ENCODE measurements around the gene BIN1. TPM values are rescaled to one million over a fixed set of nuclear protein-coding genes. Genes with fewer than 3 reads are reported as not detected.

BIN1 gene
- total RNA-seq, 1 experiment from 2014 or later = 14.2 TPM

- no peak for DNase-seq (ENCODE audit: low spot score)
- in situ Hi-C loops (cut with HindIII; ENCODE audit: low sequenced_read_pairs) = no loop called here
Observed at GRCh38 chr2:127015106-127015910, 91.6 kb downstream of the BIN1 start.

GRCh38 chr2:127014630-127015029, 92.3 kb downstream of the BIN1 start:
- in situ Hi-C loops (cut with HindIII; ENCODE audit: low sequenced_read_pairs) = no loop called here
- no peak for DNase-seq (ENCODE audit: low spot score)

GRCh38 chr2:127014224-127014623, 92.7 kb downstream of the BIN1 start:
- no peak for DNase-seq (ENCODE audit: low spot score)
- in situ Hi-C loops (cut with HindIII; ENCODE audit: low sequenced_read_pairs) = no loop called here

GRCh38 chr2:127012868-127013267, 94.1 kb downstream of the BIN1 start:
- DNase-seq (ENCODE audit: low spot score) = no peak
- in situ Hi-C loops (cut with HindIII; ENCODE audit: low sequenced_read_pairs) = no loop called here

GRCh38 chr2:127012215-127012614, 94.7 kb downstream of the BIN1 start:
- no peak for DNase-seq (ENCODE audit: low spot score)
- in situ Hi-C loops (cut with HindIII; ENCODE audit: low sequenced_read_pairs) = no loop called here

- no peak for DNase-seq (ENCODE audit: low spot score)
- in situ Hi-C loops (cut with HindIII; ENCODE audit: low sequenced_read_pairs) = no loop called here
Observed at GRCh38 chr2:127011796-127012195, 95.2 kb downstream of the BIN1 start.

- in situ Hi-C loops (cut with HindIII; ENCODE audit: low sequenced_read_pairs) = no loop called here
- DNase-seq (ENCODE audit: low spot score) = no peak
Observed at GRCh38 chr2:127011231-127011661, 95.7 kb downstream of the BIN1 start.

GRCh38 chr2:127008265-127009015, 98.5 kb downstream of the BIN1 start:
- in situ Hi-C loops (cut with HindIII; ENCODE audit: low sequenced_read_pairs) = no loop called here

GRCh38 chr2:127007652-127008051, 99.3 kb downstream of the BIN1 start:
- in situ Hi-C loops (cut with HindIII; ENCODE audit: low sequenced_read_pairs) = no loop called here
- no peak for DNase-seq (ENCODE audit: low spot score)

More at GRCh38 chr2:127008265-127009015, 98.5 kb downstream of the BIN1 start:
- no peak for DNase-seq (ENCODE audit: low spot score)

- no peak for DNase-seq (ENCODE audit: low spot score)
- in situ Hi-C loops (cut with HindIII; ENCODE audit: low sequenced_read_pairs) = no loop called here
Observed at GRCh38 chr2:127006962-127007361, 100.0 kb downstream of the BIN1 start.

GRCh38 chr2:127004893-127005600, 101.9 kb downstream of the BIN1 start:
- in situ Hi-C loops (cut with HindIII; ENCODE audit: low sequenced_read_pairs) = no loop called here
- DNase-seq (ENCODE audit: low spot score) = no peak

- no peak for DNase-seq (ENCODE audit: low spot score)
- in situ Hi-C loops (cut with HindIII; ENCODE audit: low sequenced_read_pairs) = no loop called here
Observed at GRCh38 chr2:127003070-127003800, 103.7 kb downstream of the BIN1 start.

GRCh38 chr2:127001751-127002150, 105.2 kb downstream of the BIN1 start:
- in situ Hi-C loops (cut with HindIII; ENCODE audit: low sequenced_read_pairs) = no loop called here

GRCh38 chr2:127000937-127001336, 106.0 kb downstream of the BIN1 start:
- no peak for DNase-seq (ENCODE audit: low spot score)
- in situ Hi-C loops (cut with HindIII; ENCODE audit: low sequenced_read_pairs) = no loop called here

More at GRCh38 chr2:127001751-127002150, 105.2 kb downstream of the BIN1 start:
- DNase-seq (ENCODE audit: low spot score) = no peak

- in situ Hi-C loops (cut with HindIII; ENCODE audit: low sequenced_read_pairs) = no loop called here
- no peak for DNase-seq (ENCODE audit: low spot score)
Observed at GRCh38 chr2:127000194-127000593, 106.8 kb downstream of the BIN1 start.

GRCh38 chr2:126999106-126999756, 107.7 kb downstream of the BIN1 start:
- in situ Hi-C loops (cut with HindIII; ENCODE audit: low sequenced_read_pairs) = no loop called here
- DNase-seq (ENCODE audit: low spot score) = no peak

GRCh38 chr2:126998486-126998885, 108.5 kb downstream of the BIN1 start:
- DNase-seq (ENCODE audit: low spot score) = no peak
- in situ Hi-C loops (cut with HindIII; ENCODE audit: low sequenced_read_pairs) = no loop called here

Data from G401 (cell line).